Neural cell (in vitro differentiated cells): ENCODE data around the gene ZWILCH. TPM values are rescaled to one million over a fixed set of nuclear protein-coding genes. Genes with fewer than 3 reads are reported as not detected.

Experiments
- H2AFZ ChIP-seq: fragments of 200-600, 300-800 bp; sonication (generic), shearing (Covaris generic); 2 replicates; pipeline ENCODE4 v1.6.0; 2014; ENCODE audit warnings: low read depth, mild to moderate bottlenecking, antibody characterized with exemption, low read length, moderate library complexity
- H3F3A ChIP-seq: fragments of 200-600 bp; shearing (Covaris generic); 2 replicates; pipeline ENCODE4 v1.6.1; 2016; ENCODE audit warnings: mild to moderate bottlenecking, moderate library complexity, mixed read lengths, antibody characterized with exemption, low read length; ENCODE audit not compliant: insufficient read depth, poor library complexity, severe bottlenecking
- H3K27ac ChIP-seq: fragments of 200-600, 300-800 bp; sonication (generic), shearing (Covaris generic); 2 replicates; pipeline ENCODE4 v1.5.1; 2014; ENCODE audit warnings: mild to moderate bottlenecking, low read length, moderate library complexity
- H3K27me3 ChIP-seq: fragments of 300-800, 200-600 bp; sonication (generic), shearing (Covaris generic); 2 replicates; pipeline ENCODE4 v1.6.0; 2014; ENCODE audit warnings: mild to moderate bottlenecking, low read depth, low read length, moderate library complexity; ENCODE audit not compliant: insufficient read depth
- H3K36me3 ChIP-seq: fragments of 300-800, 200-600 bp; sonication (generic), shearing (Covaris generic); 2 replicates; pipeline ENCODE4 v1.5.1; 2014; ENCODE audit warnings: mild to moderate bottlenecking, antibody characterized with exemption, low read length, moderate library complexity; ENCODE audit not compliant: insufficient read depth
- H3K4me2 ChIP-seq: fragments of 300-800, 200-600 bp; sonication (generic), shearing (Covaris generic); 2 replicates; pipeline ENCODE4 v1.6.0; 2014; ENCODE audit warnings: mild to moderate bottlenecking, low read length
- H3K4me3 ChIP-seq: fragments of 300-800, 200-600 bp; sonication (generic), shearing (Covaris generic); 2 replicates; pipeline ENCODE4 v1.5.1; 2014; ENCODE audit warnings: mild to moderate bottlenecking, low read length, moderate library complexity
- H3K79me2 ChIP-seq: fragments of 200-600 bp; shearing (Covaris generic); replicated peaks from 2 replicates; pipeline ENCODE4 v1.6.0; 2014; ENCODE audit warnings: mild to moderate bottlenecking, low read length, moderate library complexity; ENCODE audit not compliant: insufficient read depth
- H3K9ac ChIP-seq: fragments of 300-800, 200-600 bp; sonication (generic), shearing (Covaris generic); 2 replicates; pipeline ENCODE4 v1.6.1; 2016; ENCODE audit warnings: mild to moderate bottlenecking, low read length, mixed read lengths
- H3K9me2 ChIP-seq: fragments of 200-600 bp; shearing (Covaris generic); 2 replicates; pipeline ENCODE4 v1.6.1; 2016; ENCODE audit warnings: mild to moderate bottlenecking, low read length, mixed read lengths; ENCODE audit not compliant: insufficient read depth
- H3K9me3 ChIP-seq: fragments of 200-600, 300-800 bp; sonication (generic), shearing (Covaris generic); 2 replicates; pipeline ENCODE4 v1.6.1; 2016; ENCODE audit warnings: mild to moderate bottlenecking, mixed run types, low read length, moderate library complexity, mixed read lengths
- H4K20me1 ChIP-seq: fragments of 200-600 bp; shearing (Covaris generic); 2 replicates; pipeline ENCODE4 v1.6.1; 2016; ENCODE audit warnings: mild to moderate bottlenecking, mixed run types; ENCODE audit not compliant: insufficient read depth
- CTCF ChIP-seq: fragments of 450-650 bp; IDR thresholded peaks from 2 replicates; pipeline ENCODE4 v1.5.1; 2014; ENCODE audit warnings: antibody characterized with exemption, mild to moderate bottlenecking, moderate library complexity; ENCODE audit not compliant: poor library complexity, severe bottlenecking
- EP300 ChIP-seq: fragments of 450-650 bp; conservative IDR thresholded peaks from 2 replicates; pipeline ENCODE4 v1.6.1; 2014; ENCODE audit warnings: antibody characterized with exemption, mild to moderate bottlenecking, moderate library complexity; ENCODE audit not compliant: poor library complexity, severe bottlenecking
- EZH2 ChIP-seq: fragments of 200-600, 300-800 bp; shearing (Covaris generic), sonication (generic); IDR thresholded peaks from 2 replicates; pipeline ENCODE4 v1.6.1; 2014; ENCODE audit warnings: antibody characterized with exemption, low read length, borderline replicate concordance, mild to moderate bottlenecking; ENCODE audit not compliant: insufficient read depth, poor library complexity, severe bottlenecking
- MXI1 ChIP-seq: fragments of 450-650 bp; conservative IDR thresholded peaks from 2 replicates; pipeline ENCODE4 v1.6.1; 2014; ENCODE audit warnings: antibody characterized with exemption, mild to moderate bottlenecking; ENCODE audit not compliant: poor library complexity, severe bottlenecking
- POLR2AphosphoS5 ChIP-seq: IDR thresholded peaks from 2 replicates; pipeline ENCODE4 v1.6.1; 2012
- RAD21 ChIP-seq: fragments of 450-650 bp; conservative IDR thresholded peaks from 2 replicates; pipeline ENCODE4 v1.6.1; 2014; ENCODE audit warnings: antibody characterized with exemption, mild to moderate bottlenecking, moderate library complexity
- REST ChIP-seq: IDR thresholded peaks from 2 replicates; pipeline ENCODE4 v1.6.1; 2012; ENCODE audit warnings: borderline replicate concordance
- SMC3 ChIP-seq: fragments of 450-650 bp; conservative IDR thresholded peaks from 2 replicates; pipeline ENCODE4 v1.6.1; 2014; ENCODE audit warnings: antibody characterized with exemption, mild to moderate bottlenecking, moderate library complexity; ENCODE audit not compliant: poor library complexity
- TAF1 ChIP-seq: IDR thresholded peaks from 2 replicates; pipeline ENCODE4 v1.6.1; 2012; ENCODE audit warnings: low read depth
- polyA plus RNA-seq: library from polyadenylated mRNA; depleted of rRNA; stranded (reverse); fragments of >200 nt; gene quantifications from 2 replicates; pipeline ENCODE4 v1.2.3, GENCODE V29; 2014

The ZWILCH gene
- polyA plus RNA-seq, 1 donor from 2014 or later, result 63.1 TPM

- H4K20me1 ChIP-seq, result no peaks in the 10 kb centered on the region
- no peak overlapping the region for H3K4me3 ChIP-seq
- H3K27me3 ChIP-seq, result no peaks in the 10 kb centered on the region
- no peaks in the 10 kb centered on the region for H3K79me2 ChIP-seq
- no peak overlapping the region for H3K4me2 ChIP-seq
- no peaks in the 10 kb centered on the region for H3K36me3 ChIP-seq
- no peak overlapping the region for H2AFZ ChIP-seq
- TF ChIP-seq EZH2 (no peak), MXI1 (no peak), POLR2AphosphoS5 (no peak), REST (no peak), SMC3 (no peak), EP300 (no peak), CTCF (no peak), RAD21 (no peak), TAF1 (no peak)
- no peaks in the 10 kb centered on the region for H3F3A ChIP-seq
- H3K27ac ChIP-seq, result no peak overlapping the region
- no peaks in the 10 kb centered on the region for H3K9me3 ChIP-seq
- H3K9me2 ChIP-seq, result no peaks in the 10 kb centered on the region
- no peak overlapping the region for H3K9ac ChIP-seq
These were observed 58.5 kb downstream of the ZWILCH start for GRCh38 chr15:66563566-66564110.

- TF ChIP-seq CTCF (no peak), POLR2AphosphoS5 (no peak), TAF1 (no peak), RAD21 (no peak), REST (no peak), EZH2 (no peak), SMC3 (no peak), MXI1 (no peak)
- no peak overlapping the region for H3K4me2 ChIP-seq
- H3K9me2 ChIP-seq, result no peaks in the 10 kb centered on the region
- no peaks in the 10 kb centered on the region for H3K36me3 ChIP-seq
- no peaks in the 10 kb centered on the region for H4K20me1 ChIP-seq
- no peaks in the 10 kb centered on the region for H3K27me3 ChIP-seq
- no peaks in the 10 kb centered on the region for H3K9me3 ChIP-seq
- no peaks in the 10 kb centered on the region for H3F3A ChIP-seq
- no peaks in the 10 kb centered on the region for H3K79me2 ChIP-seq
- no peak overlapping the region for H3K4me3 ChIP-seq
- no peak overlapping the region for H3K27ac ChIP-seq
- no peak overlapping the region for H2AFZ ChIP-seq
- no peak overlapping the region for H3K9ac ChIP-seq
These were observed 59.3 kb downstream of the ZWILCH start for GRCh38 chr15:66564136-66565041.
